Stomach (tissue), 4 donors: ENCODE data around the gene COL27A1.

Source experiments
- EP300 ChIP-seq: sonication (generic); formaldehyde crosslinking; IDR thresholded peaks from one replicate; pipeline ENCODE4 v1.6.1; 2017; ENCODE audit warnings: antibody characterized with exemption
- POLR2A ChIP-seq, 4 donors: fragments of 450-650 bp; IDR thresholded peaks; one replicate each; pipeline ENCODE4 v1.6.1; 2016; ENCODE audit warnings: antibody characterized with exemption in 4 of 4, control low read depth in 2 of 4, mild to moderate bottlenecking in 1 of 4, moderate library complexity in 1 of 4
- POLR2AphosphoS5 ChIP-seq, 3 donors: sonication (generic); formaldehyde crosslinking; IDR thresholded peaks; one replicate each; pipeline ENCODE4 v1.6.1; 2016; ENCODE audit warnings: antibody characterized with exemption in 3 of 3
- TF ChIP-seq, protein P1 (sequence below), 7 experiments: fragments of 450-650 bp in 4 of 7; fragments of 200-600 bp in 3 of 7; sonication (generic) in 3 of 7; IDR thresholded peaks; one replicate each; pipeline ENCODE4 v1.5.1; 2016 to 2019; ENCODE audit warnings: antibody characterized with exemption in 7 of 7, control low read depth in 2 of 7, mild to moderate bottlenecking in 1 of 7

DNA sequence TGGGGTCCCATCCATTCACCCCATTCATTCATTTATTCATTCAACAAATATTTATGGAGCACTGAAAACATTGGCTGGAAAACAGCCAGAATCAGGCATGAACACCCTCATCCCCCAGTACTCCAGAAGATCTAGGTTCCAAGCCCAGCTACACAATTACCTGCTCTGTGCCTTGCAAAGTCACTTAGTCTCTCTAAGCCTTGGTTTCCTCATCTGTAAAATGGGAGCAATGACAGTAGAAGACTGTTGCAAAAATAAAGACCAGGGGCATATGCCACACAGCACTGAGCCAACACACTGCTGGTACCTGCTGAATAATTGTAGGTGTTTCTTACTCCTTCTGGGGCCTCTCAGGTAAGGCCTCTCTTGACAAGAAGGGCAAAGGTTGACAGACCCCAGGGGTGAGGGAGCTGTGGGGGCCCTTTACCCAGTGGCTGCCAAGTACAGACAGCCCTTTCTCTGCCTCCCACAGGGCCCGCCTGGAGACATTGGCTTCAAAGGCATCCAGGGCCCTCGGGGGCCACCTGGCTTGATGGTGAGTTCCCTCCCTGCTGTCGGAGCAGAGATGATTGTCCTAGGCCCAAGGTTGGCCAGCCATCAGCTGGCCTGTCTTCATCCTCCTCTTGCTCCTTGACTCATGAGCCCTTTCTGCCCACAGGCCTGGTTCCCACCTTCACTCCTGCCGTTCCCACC, 145.0 kb downstream of the COL27A1 start:
- TF ChIP-seq POLR2A (IDR thresholded peaks at IDR 0.05), result no peak
- TF ChIP-seq, protein P1, sequence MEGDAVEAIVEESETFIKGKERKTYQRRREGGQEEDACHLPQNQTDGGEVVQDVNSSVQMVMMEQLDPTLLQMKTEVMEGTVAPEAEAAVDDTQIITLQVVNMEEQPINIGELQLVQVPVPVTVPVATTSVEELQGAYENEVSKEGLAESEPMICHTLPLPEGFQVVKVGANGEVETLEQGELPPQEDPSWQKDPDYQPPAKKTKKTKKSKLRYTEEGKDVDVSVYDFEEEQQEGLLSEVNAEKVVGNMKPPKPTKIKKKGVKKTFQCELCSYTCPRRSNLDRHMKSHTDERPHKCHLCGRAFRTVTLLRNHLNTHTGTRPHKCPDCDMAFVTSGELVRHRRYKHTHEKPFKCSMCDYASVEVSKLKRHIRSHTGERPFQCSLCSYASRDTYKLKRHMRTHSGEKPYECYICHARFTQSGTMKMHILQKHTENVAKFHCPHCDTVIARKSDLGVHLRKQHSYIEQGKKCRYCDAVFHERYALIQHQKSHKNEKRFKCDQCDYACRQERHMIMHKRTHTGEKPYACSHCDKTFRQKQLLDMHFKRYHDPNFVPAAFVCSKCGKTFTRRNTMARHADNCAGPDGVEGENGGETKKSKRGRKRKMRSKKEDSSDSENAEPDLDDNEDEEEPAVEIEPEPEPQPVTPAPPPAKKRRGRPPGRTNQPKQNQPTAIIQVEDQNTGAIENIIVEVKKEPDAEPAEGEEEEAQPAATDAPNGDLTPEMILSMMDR (IDR thresholded peaks at IDR 0.05), result no peak
- TF ChIP-seq POLR2AphosphoS5 (IDR thresholded peaks at IDR 0.05), result no peak
- TF ChIP-seq EP300, result no peak
